ENCODE measurements around the gene OPN1SW.

Gene OPN1SW

GRCh38 chr7:128757203-128757602, 18.4 kb downstream of the OPN1SW start:
- TF ChIP-seq CTCF (IDR thresholded peaks at IDR 0.05) = no peak

GRCh38 chr7:128755819-128756476, 19.6 kb downstream of the OPN1SW start:
- no peak for TF ChIP-seq CTCF (IDR thresholded peaks at IDR 0.05)

GRCh38 chr7:128755075-128755818, 20.3 kb downstream of the OPN1SW start:
- no peak for TF ChIP-seq CTCF (IDR thresholded peaks at IDR 0.05)

DNA sequence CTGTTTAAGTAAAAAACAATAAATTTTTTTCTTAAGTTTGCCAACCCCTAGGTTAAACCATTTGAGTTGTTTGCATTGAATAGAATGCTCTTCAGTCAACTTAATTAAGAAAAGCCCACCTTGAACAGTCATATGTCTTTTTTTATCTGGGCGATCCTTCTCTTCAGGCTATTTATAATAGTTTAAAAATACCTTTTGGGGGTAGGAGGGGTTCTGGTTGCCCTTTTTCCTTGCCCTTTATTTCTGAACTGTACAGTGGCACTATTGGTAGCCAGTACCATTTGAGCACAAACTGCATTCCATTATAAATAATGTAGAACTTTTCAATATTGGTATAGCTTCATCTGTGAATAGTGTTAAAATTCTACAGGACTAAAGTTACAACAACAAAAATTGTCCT, 23.3 kb downstream of the OPN1SW start:
- no peak for TF ChIP-seq CTCF (IDR thresholded peaks at IDR 0.05)

DNA sequence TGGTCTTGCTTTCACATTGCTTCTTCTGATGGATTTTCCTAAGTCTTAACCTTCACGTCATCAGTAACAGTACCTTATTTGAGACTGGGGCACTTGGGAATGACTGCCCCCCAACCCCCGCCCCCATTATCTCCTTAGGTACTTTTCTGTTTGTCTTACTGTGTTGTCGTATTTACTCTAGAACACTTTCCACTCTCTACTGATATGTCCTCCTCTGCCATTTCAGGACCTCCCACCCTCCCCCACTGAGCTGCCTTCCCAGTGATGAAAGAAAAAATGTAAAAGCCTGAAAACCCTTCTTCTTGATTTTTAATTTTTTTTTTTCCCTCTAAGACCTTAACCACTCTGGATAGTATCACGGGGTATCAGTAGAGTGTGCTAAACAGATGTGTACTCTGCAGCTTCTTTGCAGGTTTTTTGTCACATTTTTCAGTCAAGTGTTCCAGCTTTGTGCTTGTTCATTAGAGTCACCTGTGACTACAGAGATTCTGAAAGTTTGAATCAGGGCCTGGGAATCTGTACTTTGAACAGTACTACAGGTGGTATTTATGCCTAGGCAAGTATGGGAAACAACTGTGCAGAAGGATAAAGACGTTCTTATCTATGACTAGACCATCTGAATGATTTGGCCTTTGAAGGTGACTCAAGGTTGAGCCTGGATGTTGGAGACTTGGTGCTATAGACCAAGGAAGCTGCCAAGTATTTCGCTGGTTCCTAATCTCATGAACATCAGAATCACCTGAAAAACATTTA, 28.1 kb downstream of the OPN1SW start:
- no peak for TF ChIP-seq CTCF (IDR thresholded peaks at IDR 0.05)

GRCh38 chr7:128745706-128746105, 29.9 kb downstream of the OPN1SW start:
- no peak for TF ChIP-seq CTCF (IDR thresholded peaks at IDR 0.05)

DNA sequence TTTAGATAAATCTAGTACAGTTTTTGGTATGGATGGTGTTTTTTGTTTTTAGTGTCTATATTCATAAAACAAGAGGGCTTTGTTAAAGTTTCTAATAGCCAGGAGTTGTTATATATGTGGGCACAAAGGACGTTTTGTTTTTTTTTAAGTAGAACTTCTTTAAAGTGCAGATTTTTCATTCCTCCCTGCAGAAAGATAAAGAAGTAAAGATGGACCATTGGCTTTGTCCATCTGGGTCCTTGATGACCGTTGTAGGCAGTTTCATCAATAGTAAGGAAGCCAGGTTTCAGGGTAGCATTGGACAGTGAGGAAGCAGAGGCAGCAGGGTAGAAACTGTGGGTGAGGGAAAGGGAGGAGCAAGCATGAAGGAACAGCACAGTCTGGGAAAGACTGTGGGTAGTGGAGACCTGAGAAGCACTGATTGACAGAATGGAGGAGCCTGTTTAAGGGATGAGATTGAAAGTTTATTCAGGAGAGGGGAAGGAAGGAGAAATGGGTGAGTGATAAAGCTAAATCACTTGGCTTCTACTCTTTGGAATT, 31.2 kb downstream of the OPN1SW start:
- no peak for TF ChIP-seq CTCF (IDR thresholded peaks at IDR 0.05)
